Cerebellar cortex (tissue), 1 donor: Measurements from ENCODE around the gene LPAR2.
"Not testable (repeated sequence)": the region's sequence is repeated elsewhere in the genome, so short reads cannot be mapped to it uniquely, and the experiment has no call there.

Source experiments
- DNase-seq: peaks from one replicate; pipeline ENCODE4 v3.0.0-alpha.2; 2015; ENCODE audit warnings: low spot score

LPAR2 gene

GRCh38 chr19:19627621-19628500, at the start of gene LPAR2:
Gene LPAR2 (minus strand): TSS chr19:19628220. CDS start chr19:19627275, 945 bp downstream.
- DNase-seq, result no peak

GRCh38 chr19:19677579-19677978, 49.6 kb upstream of the LPAR2 start:
- no peak for DNase-seq

- DNase-seq, result no peak
Observed at GRCh38 chr19:19674315-19674714, 46.3 kb upstream of the LPAR2 start.

- DNase-seq, result no peak
Observed at GRCh38 chr19:19672816-19673215, 44.8 kb upstream of the LPAR2 start.

- no peak for DNase-seq
Observed at GRCh38 chr19:19670070-19670551, 42.1 kb upstream of the LPAR2 start.

GRCh38 chr19:19668230-19669012, 40.4 kb upstream of the LPAR2 start, which contains the start of gene ZNF101:
Gene ZNF101 (plus strand): TSS chr19:19668839. CDS start chr19:19668964, 125 bp downstream.
- DNase-seq, result peak; percentile 97

GRCh38 chr19:19665420-19665948, 37.5 kb upstream of the LPAR2 start:
- DNase-seq, result not testable (repeated sequence)

- DNase-seq, result peak; percentile 99
Observed at GRCh38 chr19:19663256-19664120, 35.5 kb upstream of the LPAR2 start, which contains the start of gene ATP13A1. Gene ATP13A1 (minus strand): TSS chr19:19663676. CDS start chr19:19663666, 10 bp downstream.

- no peak for DNase-seq
Observed at GRCh38 chr19:19662871-19663255, 34.8 kb upstream of the LPAR2 start.

GRCh38 chr19:19662344-19662743, 34.3 kb upstream of the LPAR2 start:
- DNase-seq, result no peak

- DNase-seq, result no peak
Observed at GRCh38 chr19:19661675-19662251, 33.7 kb upstream of the LPAR2 start.

- no peak for DNase-seq
Observed at GRCh38 chr19:19661141-19661674, 33.2 kb upstream of the LPAR2 start.

- no peak for DNase-seq
Observed at GRCh38 chr19:19659646-19660245, 31.7 kb upstream of the LPAR2 start.

GRCh38 chr19:19657397-19657783, 29.4 kb upstream of the LPAR2 start:
- peak; percentile 87 for DNase-seq

- DNase-seq, result no peak
Observed at GRCh38 chr19:19656451-19657396, 28.7 kb upstream of the LPAR2 start.

GRCh38 chr19:19655641-19656343, 27.8 kb upstream of the LPAR2 start:
- DNase-seq, result no peak

- DNase-seq, result no peak
Observed at GRCh38 chr19:19655051-19655594, 27.1 kb upstream of the LPAR2 start.

- no peak for DNase-seq
Observed at GRCh38 chr19:19654441-19654840, 26.4 kb upstream of the LPAR2 start.
